Fibroblast of pulmonary artery (primary cell): Measurements from ENCODE around the gene GSC.
A peak's percentile ranks its signal among the peaks of the same experiment; 100 is the strongest.
"Not testable (repeated sequence)": the region's sequence is repeated elsewhere in the genome, so short reads cannot be mapped to it uniquely, and the experiment has no call there.

Experiments used
- DNase-seq: peaks from one replicate; pipeline ENCODE4 v3.0.0-alpha.2; 2010; ENCODE audit warnings: low read depth
- H3K4me3 ChIP-seq: replicated peaks from 2 replicates; pipeline ENCODE4 v1.5.1; 2011; ENCODE audit warnings: low read depth, mild to moderate bottlenecking, control low read depth, low read length, moderate library complexity
- TF ChIP-seq, protein P1 (sequence below): IDR thresholded peaks from 2 replicates; pipeline ENCODE4 v1.5.1; 2011; ENCODE audit warnings: mild to moderate bottlenecking, control low read depth, low read length, inconsistent platforms; ENCODE audit errors: missing control alignments

GSC gene

DNA sequence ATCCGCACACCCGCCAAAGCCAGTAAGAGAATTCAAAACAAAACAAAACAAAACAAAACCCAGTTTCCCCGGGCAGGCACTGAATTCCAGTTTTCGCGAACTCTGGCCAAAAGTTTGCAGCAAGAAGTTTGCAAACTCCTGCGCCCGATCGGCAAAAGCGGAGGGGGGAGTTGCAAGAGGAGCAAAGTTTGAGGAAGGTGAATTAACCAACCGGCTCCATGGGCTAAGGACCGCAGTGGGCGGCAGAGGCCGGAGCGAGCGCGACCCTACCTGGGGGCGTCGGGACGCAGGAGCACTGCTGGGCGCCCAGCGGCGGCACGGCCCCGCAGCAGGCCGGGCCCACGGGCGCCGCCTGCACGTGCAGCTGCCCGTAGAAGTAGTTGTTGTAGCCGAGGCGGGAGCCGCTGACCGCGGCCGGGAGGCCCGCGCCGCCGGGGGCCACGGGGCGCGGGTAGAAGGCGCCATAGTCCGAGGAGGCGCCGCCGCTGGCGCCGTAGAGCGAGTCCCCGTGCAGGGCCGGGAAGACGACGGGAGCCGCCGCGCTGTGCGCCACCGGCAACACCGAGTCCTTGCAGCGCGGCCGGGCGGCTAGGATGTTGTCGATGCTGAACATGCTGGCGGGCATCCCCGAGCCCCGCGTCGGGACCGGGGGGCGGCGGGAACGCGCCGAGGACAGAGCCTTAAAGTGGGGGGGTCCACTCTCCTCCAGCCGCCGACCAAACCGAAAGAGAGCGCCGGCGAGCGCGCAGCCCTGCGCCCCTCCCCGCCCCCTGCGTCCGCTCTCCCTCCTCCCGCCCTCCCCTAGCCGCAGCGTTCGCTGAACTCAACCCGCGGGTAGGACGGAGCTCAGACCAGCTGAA, at the start of gene GSC:
GSC (minus strand) TSS at position 723 of the 860 bp plus-strand sequence; CDS start at position 625, 98 bp downstream.
- TF ChIP-seq, protein P1, sequence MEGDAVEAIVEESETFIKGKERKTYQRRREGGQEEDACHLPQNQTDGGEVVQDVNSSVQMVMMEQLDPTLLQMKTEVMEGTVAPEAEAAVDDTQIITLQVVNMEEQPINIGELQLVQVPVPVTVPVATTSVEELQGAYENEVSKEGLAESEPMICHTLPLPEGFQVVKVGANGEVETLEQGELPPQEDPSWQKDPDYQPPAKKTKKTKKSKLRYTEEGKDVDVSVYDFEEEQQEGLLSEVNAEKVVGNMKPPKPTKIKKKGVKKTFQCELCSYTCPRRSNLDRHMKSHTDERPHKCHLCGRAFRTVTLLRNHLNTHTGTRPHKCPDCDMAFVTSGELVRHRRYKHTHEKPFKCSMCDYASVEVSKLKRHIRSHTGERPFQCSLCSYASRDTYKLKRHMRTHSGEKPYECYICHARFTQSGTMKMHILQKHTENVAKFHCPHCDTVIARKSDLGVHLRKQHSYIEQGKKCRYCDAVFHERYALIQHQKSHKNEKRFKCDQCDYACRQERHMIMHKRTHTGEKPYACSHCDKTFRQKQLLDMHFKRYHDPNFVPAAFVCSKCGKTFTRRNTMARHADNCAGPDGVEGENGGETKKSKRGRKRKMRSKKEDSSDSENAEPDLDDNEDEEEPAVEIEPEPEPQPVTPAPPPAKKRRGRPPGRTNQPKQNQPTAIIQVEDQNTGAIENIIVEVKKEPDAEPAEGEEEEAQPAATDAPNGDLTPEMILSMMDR, result no peak
- H3K4me3 ChIP-seq, result peak within 1 kb of the TSS; percentile 43
- DNase-seq, result peak; percentile 29

DNA sequence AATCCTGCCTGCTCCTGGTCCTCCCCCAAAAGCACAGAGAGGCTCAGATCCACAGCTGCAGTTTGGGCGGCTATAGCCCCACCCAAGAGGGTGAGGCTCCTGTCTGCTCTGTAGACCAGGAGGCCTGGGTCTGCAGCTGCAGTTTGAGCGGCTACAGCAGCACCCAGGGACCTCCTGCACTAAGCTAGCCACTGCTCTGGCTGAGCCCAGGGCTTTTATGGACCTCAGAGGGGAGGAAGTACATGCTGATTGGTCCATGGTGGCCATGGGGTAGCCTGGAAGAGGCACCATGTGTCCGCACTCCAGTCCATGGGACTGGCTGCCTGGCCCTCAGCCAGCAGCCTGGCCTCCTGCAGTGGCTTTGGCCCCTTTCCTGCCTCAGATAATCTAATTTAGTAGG, 49.6 kb upstream of the GSC start:
- no peak for DNase-seq
- no peak overlapping the region for H3K4me3 ChIP-seq
- TF ChIP-seq, protein P1, result no peak

DNA sequence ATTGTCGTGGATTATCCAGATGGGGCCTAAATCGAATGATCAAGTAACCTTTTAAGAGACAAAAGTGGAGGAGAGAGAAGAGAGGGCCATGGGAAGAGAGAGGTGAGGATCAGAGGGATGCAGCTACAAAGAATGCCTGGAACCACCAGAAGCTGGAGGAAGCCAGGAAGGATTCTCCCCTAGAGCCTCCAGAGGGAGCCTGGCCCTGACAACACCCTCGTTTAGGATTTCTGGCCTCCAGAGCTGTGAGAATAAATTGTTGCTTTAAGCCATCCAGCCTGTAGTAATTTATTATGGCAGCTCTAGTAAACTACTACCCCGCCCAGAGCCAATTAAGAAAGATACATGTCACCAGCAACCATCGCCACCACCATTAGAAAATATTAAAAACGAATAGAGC, 46.2 kb upstream of the GSC start:
- DNase-seq, result no peak
- H3K4me3 ChIP-seq, result no peak overlapping the region
- TF ChIP-seq, protein P1, result no peak

DNA sequence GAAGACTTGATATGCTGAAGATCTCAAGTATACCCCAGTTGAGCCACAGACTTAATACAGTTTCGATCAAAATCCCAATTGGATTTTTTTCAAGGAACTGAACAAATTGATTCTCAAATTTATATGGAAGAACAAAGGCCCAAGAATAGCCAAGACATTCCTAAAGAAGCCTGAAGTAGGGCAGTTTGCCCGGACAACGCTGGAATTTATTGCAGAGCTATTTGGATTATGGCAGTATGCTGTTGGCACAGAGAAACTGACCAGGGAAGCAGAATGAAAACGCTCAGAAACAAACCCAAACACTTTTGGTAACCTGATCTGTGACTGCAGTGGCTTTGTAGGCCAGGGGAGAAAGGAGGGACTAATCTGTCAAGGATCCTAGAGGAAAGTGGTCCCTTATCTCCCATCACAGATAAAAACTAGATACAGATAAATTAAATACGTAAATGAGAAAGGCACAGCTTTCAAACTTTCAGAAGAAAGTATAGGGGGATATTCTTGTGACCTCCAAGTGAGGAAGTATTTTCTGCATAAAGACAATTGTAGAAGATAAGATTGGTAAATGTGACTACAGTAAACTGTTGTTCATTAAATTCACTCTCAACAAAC, 35.9 kb upstream of the GSC start:
- TF ChIP-seq, protein P1, result no peak
- DNase-seq, result peak; percentile 4
- no peak overlapping the region for H3K4me3 ChIP-seq

DNA sequence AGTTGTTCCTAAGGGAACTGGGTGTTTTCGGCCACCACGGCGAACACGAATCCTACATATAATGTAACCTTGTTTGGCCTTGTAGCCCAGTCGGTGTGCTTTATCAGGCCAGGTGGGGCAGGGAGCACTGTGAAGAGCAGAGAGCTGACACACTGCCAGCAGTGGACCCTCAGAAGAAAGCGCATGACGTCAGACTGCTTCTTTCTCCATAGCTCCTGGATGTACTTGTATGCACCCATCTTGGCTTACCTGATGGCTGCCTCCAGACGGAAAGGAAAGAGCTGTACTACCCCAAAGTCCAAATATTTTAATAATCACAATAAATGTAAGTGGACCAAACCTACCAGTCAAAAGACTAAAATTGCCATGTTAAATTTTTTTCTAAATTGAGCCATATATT, 31.3 kb upstream of the GSC start:
- TF ChIP-seq, protein P1, result no peak
- DNase-seq, result no peak
- no peak overlapping the region for H3K4me3 ChIP-seq

DNA sequence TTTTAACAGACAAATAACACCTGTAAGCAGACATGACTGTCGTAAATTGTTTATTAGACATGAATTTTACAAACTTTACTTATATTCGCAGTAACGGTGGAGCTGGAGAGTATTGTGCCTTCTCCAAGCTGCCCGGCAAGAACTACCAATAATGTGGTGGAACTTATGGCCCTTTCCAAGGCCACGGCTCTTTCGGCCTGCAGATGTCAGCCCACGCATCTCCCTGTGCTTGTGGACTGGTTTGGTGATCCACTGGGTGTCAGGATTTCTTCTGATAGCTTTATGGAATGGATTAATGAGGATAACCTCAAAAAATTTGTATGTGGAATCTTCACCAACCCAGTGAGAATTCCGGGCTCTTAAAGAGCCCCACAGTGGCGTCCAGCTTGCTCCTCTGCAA, 30.9 kb upstream of the GSC start:
- DNase-seq, result not testable (repeated sequence)

DNA sequence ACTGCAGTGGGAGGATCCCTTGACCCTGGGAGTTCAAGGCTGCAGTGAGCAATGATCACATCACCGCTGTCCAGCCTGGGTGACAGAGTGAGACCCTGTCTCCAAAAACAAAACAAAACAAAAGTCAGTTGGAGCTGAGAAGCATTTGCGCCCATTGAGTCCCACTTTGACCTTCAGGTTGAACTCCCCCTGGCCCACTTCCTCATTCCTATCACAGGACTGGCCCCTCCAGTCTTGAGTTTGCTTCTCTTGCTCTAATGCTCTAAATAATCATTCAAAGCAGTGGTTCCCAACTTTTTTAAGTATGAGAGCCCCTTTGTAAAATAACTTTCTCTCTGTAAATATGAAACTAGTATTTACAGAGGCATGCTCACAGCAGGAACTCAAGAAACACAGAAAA, 28.0 kb upstream of the GSC start:
- H3K4me3 ChIP-seq, result no peak overlapping the region
- TF ChIP-seq, protein P1, result no peak
- no peak for DNase-seq

More for the DNA sequence above, 30.9 kb upstream of the GSC start:
- H3K4me3 ChIP-seq, result not testable (repeated sequence)
